Transverse colon (tissue), 4 donors: ENCODE data around the gene BIK. TPM values are rescaled to one million over a fixed set of nuclear protein-coding genes. Genes with fewer than 3 reads are reported as not detected.
A peak's percentile ranks its signal among the peaks of the same experiment; 100 is the strongest.

Experiments
- DNase-seq: peaks from one replicate; pipeline ENCODE4 v3.0.0-alpha.2; 2019
- H3K27ac ChIP-seq, 4 donors: fragments of 200-600 bp; sonication (generic); 2 replicates each; pipeline ENCODE4 v1.5.1; 2016 to 2018; ENCODE audit warnings: inconsistent platforms in 4 of 4
- H3K27me3 ChIP-seq: fragments of 200-600 bp; sonication (generic); 2 replicates; pipeline ENCODE4 v1.5.1; 2017; ENCODE audit warnings: inconsistent platforms
- H3K36me3 ChIP-seq, 4 donors: fragments of 200-600 bp; sonication (generic); 2 replicates each; pipeline ENCODE4 v1.5.1; 2017 to 2019; ENCODE audit warnings: inconsistent platforms in 4 of 4
- H3K4me1 ChIP-seq, 4 donors: fragments of 200-600 bp; sonication (generic); 2 replicates each; pipeline ENCODE4 v1.5.1; 2017 to 2020; ENCODE audit warnings: inconsistent platforms in 4 of 4
- H3K4me3 ChIP-seq, 4 donors: fragments of 200-600 bp; sonication (generic); 1 replicate in 1 of 4; 2 replicates in 3 of 4; pipeline versions ENCODE4 v1.5.1 to v1.6.1; 2017 to 2019; ENCODE audit warnings: inconsistent platforms in 4 of 4
- H3K9me3 ChIP-seq, 2 donors: fragments of 200-600 bp; sonication (generic); 2 replicates each; pipeline ENCODE4 v1.5.1; 2017 to 2019; ENCODE audit warnings: inconsistent platforms in 2 of 2
- CTCF ChIP-seq, 5 experiments: fragments of 200-600 bp in 3 of 5; fragments of 450-650 bp in 2 of 5; sonication (generic) in 3 of 5; IDR thresholded peaks; 1 replicate in 2 of 5; 2 replicates in 3 of 5; pipeline ENCODE4 v1.5.1; 2016 to 2017; ENCODE audit warnings: antibody characterized with exemption in 5 of 5, inconsistent platforms in 3 of 5, mild to moderate bottlenecking in 2 of 5, moderate library complexity in 1 of 5
- EP300 ChIP-seq: sonication (generic); formaldehyde crosslinking; IDR thresholded peaks from one replicate; pipeline ENCODE4 v1.6.1; 2017; ENCODE audit warnings: antibody characterized with exemption, low read depth
- POLR2A ChIP-seq: fragments of 450-650 bp; IDR thresholded peaks from one replicate; pipeline ENCODE4 v1.6.1; 2016; ENCODE audit warnings: antibody characterized with exemption, mild to moderate bottlenecking, moderate library complexity
- POLR2AphosphoS5 ChIP-seq, 3 donors: sonication (generic); formaldehyde crosslinking; IDR thresholded peaks; one replicate each; pipeline ENCODE4 v1.6.1; 2016; ENCODE audit warnings: antibody characterized with exemption in 3 of 3
- WGBS, 2 donors: methylation state at CpG; one replicate each; pipeline ENCODE4 v1.1.5; 2018; ENCODE audit warnings: low coverage in 1 of 2; 5-methylcytosine and 5-hydroxymethylcytosine counted together
- in situ Hi-C, 4 donors: fragments of 200-750 bp; cut with MboI; loops; one replicate each; pipeline versions ENCODE4 v1.15.0 to v1.15.1; 2017; ENCODE audit warnings: low sequenced_read_pairs in 3 of 4, low pct_ligation_motif_present in 1 of 4, low pct_unique_long_range_greater_than_20kb in 1 of 4
- intact Hi-C: fragments of 100-400 bp; cut with DNase I; formaldehyde crosslinking; loops from one replicate; pipeline ENCODE4 v1.15.1; 2023; ENCODE audit warnings: low total_unique reads
- total RNA-seq, 4 donors: library from RNA; depleted of rRNA; stranded (reverse); fragments of >200 nt; gene quantifications; one replicate each; pipeline ENCODE4 v1.1.0, GENCODE V29; 2016

BIK gene
- total RNA-seq, 4 donors from 2014 or later, result 10.1 to 23.5 (median 14.4) TPM

- Histone ChIP-seq H3K9me3 (no peaks in the 10 kb centered on the region), H3K36me3 (no peaks in the 10 kb centered on the region), H3K27me3 (no peaks in the 10 kb centered on the region), H3K4me1 (peaks cover 0 to 22% (median 12%) of the 10 kb centered on the region in 4 donors), H3K4me3 (no peak overlapping the region), H3K27ac (peak overlapping the region; percentile 56 to 68 (median 58))
- intact Hi-C loops, result no loop called here
- DNase-seq, result peak; percentile 43
- TF ChIP-seq POLR2AphosphoS5 (IDR thresholded peaks at IDR 0.05), result no peak
- no peak for TF ChIP-seq EP300
- no peak for TF ChIP-seq POLR2A
- no peak for TF ChIP-seq CTCF (IDR thresholded peaks at IDR 0.05)
- in situ Hi-C loops, result no loop called here
- 59 to 66% methylated on average over 5 to 19 of the region's 19 CpGs for WGBS, 2 donors
Measured at GRCh38 chr22:43085658-43086606, 24.6 kb upstream of the BIK start.

- Histone ChIP-seq H3K27ac (peak overlapping the region; percentile 61 to 87 (median 81)), H3K27me3 (no peaks in the 10 kb centered on the region), H3K9me3 (no peaks in the 10 kb centered on the region), H3K36me3 (no peaks in the 10 kb centered on the region), H3K4me1 (peaks cover 0 to 22% (median 12%) of the 10 kb centered on the region in 4 donors), H3K4me3 (peak overlapping the region; percentile 54 to 67 (median 63))
- intact Hi-C loops (no loop called here), in situ Hi-C loops (no loop called here)
- 51 to 63% methylated on average over 6 to 9 of the region's 9 CpGs for WGBS, 2 donors
- TF ChIP-seq EP300 (no peak), POLR2AphosphoS5 (IDR thresholded peaks at IDR 0.05) (no peak), POLR2A (no peak), CTCF (IDR thresholded peaks at IDR 0.05) (no peak)
- DNase-seq, result no peak
Measured at GRCh38 chr22:43088627-43088983, 21.9 kb upstream of the BIK start.

- TF ChIP-seq POLR2A (no peak), CTCF (IDR thresholded peaks at IDR 0.05) (peak in 2 of 5 experiments; percentile 28 to 36), POLR2AphosphoS5 (IDR thresholded peaks at IDR 0.05) (peak; percentile 46 to 70 (median 55)), EP300 (no peak)
- WGBS, 2 donors, result 7 to 21% methylated on average over 10 to 48 of the region's 64 CpGs
Measured at GRCh38 chr22:43088984-43089717, 21.4 kb upstream of the BIK start, which contains the start of gene TTLL1. TTLL1 (minus strand) TSS chr22:43089391; CDS start chr22:43075586, 13,805 bp downstream.

GRCh38 chr22:43090130-43090789, 20.3 kb upstream of the BIK start:
- no peaks in the 10 kb centered on the region for H3K9me3 ChIP-seq
- TF ChIP-seq POLR2A (no peak), CTCF (IDR thresholded peaks at IDR 0.05) (peak in 3 of 5 experiments; percentile 16 to 22 (median 19))
- no peak overlapping the region for H3K4me3 ChIP-seq
- H3K4me1 ChIP-seq, result peaks cover 0 to 22% (median 12%) of the 10 kb centered on the region in 4 donors
- in situ Hi-C loops (no loop called here), intact Hi-C loops (no loop called here)
- peak overlapping the region in 3 of 4 donors; percentile 61 to 87 (median 79) for H3K27ac ChIP-seq
- no peaks in the 10 kb centered on the region for H3K36me3 ChIP-seq
- H3K27me3 ChIP-seq, result no peaks in the 10 kb centered on the region
- DNase-seq, result peak; percentile 47
- whole genome bisulfite sequencing, 2 donors, result 47 to 54% methylated on average over 2 to 6 of the region's 6 CpGs

More at GRCh38 chr22:43088984-43089717, 21.4 kb upstream of the BIK start, which contains the start of gene TTLL1:
- Histone ChIP-seq H3K27me3 (no peaks in the 10 kb centered on the region), H3K9me3 (no peaks in the 10 kb centered on the region), H3K4me3 (peak within 1 kb of the TSS; percentile 54 to 67 (median 63)), H3K27ac (peak within 1 kb of the TSS; percentile 61 to 87 (median 81)), H3K4me1 (peaks cover 0 to 22% (median 12%) of the 10 kb centered on the region in 4 donors), H3K36me3 (no peaks in the 10 kb centered on the region)
- DNase-seq, result peak; percentile 93
- in situ Hi-C loops (no loop called here), intact Hi-C loops (no loop called here)
